ENCODE measurements around the gene ALAS1. TPM values are rescaled to one million over a fixed set of nuclear protein-coding genes. Genes with fewer than 3 reads are reported as not detected.

ALAS1 gene
- total RNA-seq, 1 donor from 2014 or later, result 56.3 TPM

GRCh38 chr3:52243791-52244628 lies 46.0 kb downstream of the ALAS1 start:
- no peak for TF ChIP-seq CTCF (IDR thresholded peaks at IDR 0.05; ENCODE audit: insufficient read depth, low read depth, low read length)
- TF ChIP-seq EZH2 (IDR thresholded peaks at IDR 0.05; ENCODE audit: insufficient read depth, low read length), result no peak
- Histone ChIP-seq H3K4me2 (ENCODE audit: low read length) (peak overlapping the region; percentile 92), H3K36me3 (ENCODE audit: insufficient read depth, low read length) (peaks cover 4% of the 10 kb centered on the region), H3K4me3 (ENCODE audit: insufficient read depth, low read depth, low read length) (no peak overlapping the region), H2AFZ (ENCODE audit: low read depth, low read length) (no peak overlapping the region), H3K27me3 (ENCODE audit: insufficient read depth, low read length) (no peaks in the 10 kb centered on the region), H3K79me2 (ENCODE audit: insufficient read depth, low read length) (peaks cover 11% of the 10 kb centered on the region), H3K4me1 (ENCODE audit: insufficient read depth, low read length) (peaks cover 38% of the 10 kb centered on the region), H3K9ac (ENCODE audit: low read length) (no peak overlapping the region), H3K9me3 (ENCODE audit: insufficient read depth, low read depth, low read length) (no peaks in the 10 kb centered on the region), H3K27ac (ENCODE audit: low read depth, low read length) (peak overlapping the region; percentile 24), H4K20me1 (ENCODE audit: insufficient read depth, low read length) (peaks cover 18% of the 10 kb centered on the region)
- Mint-ChIP-seq H3K9me3 (ENCODE audit: unreplicated experiment) (peaks cover 7% of the 10 kb centered on the region), H3K27ac (ENCODE audit: unreplicated experiment) (peak overlapping the region; percentile 53), H3K4me1 (ENCODE audit: low read depth, unreplicated experiment) (peaks cover 22% of the 10 kb centered on the region), H3K36me3 (ENCODE audit: low read depth, unreplicated experiment) (peaks cover 14% of the 10 kb centered on the region), H3K4me3 (ENCODE audit: unreplicated experiment) (peak overlapping the region; percentile 67), H3K27me3 (ENCODE audit: low read depth, unreplicated experiment) (no peaks in the 10 kb centered on the region)
- DNase-seq (ENCODE audit: low read depth) (no peak), FAIRE-seq (no peak)

GRCh38 chr3:52245322-52246263 lies 47.6 kb downstream of the ALAS1 start, which contains the start of gene PPM1M:
PPM1M (plus strand) TSS chr3:52245759; CDS start chr3:52245825, 66 bp downstream.
- Mint-ChIP-seq H3K36me3 (ENCODE audit: low read depth, unreplicated experiment) (peaks cover 20% of the 10 kb centered on the region), H3K4me3 (ENCODE audit: unreplicated experiment) (peak within 1 kb of the TSS; percentile 77), H3K27ac (ENCODE audit: unreplicated experiment) (peak within 1 kb of the TSS; percentile 75), H3K9me3 (ENCODE audit: unreplicated experiment) (peaks cover 7% of the 10 kb centered on the region), H3K27me3 (ENCODE audit: low read depth, unreplicated experiment) (no peaks in the 10 kb centered on the region), H3K4me1 (ENCODE audit: low read depth, unreplicated experiment) (peaks cover 13% of the 10 kb centered on the region)
- Histone ChIP-seq H3K27me3 (ENCODE audit: insufficient read depth, low read length) (no peaks in the 10 kb centered on the region), H3K36me3 (ENCODE audit: insufficient read depth, low read length) (peaks cover 13% of the 10 kb centered on the region), H4K20me1 (ENCODE audit: insufficient read depth, low read length) (peaks cover 33% of the 10 kb centered on the region), H3K79me2 (ENCODE audit: insufficient read depth, low read length) (peaks cover 5% of the 10 kb centered on the region), H2AFZ (ENCODE audit: low read depth, low read length) (peak within 1 kb of the TSS; percentile 72), H3K27ac (ENCODE audit: low read depth, low read length) (peak within 1 kb of the TSS; percentile 14), H3K4me1 (ENCODE audit: insufficient read depth, low read length) (peaks cover 24% of the 10 kb centered on the region), H3K9ac (ENCODE audit: low read length) (peak within 1 kb of the TSS; percentile 74), H3K4me3 (ENCODE audit: insufficient read depth, low read depth, low read length) (peak within 1 kb of the TSS; percentile 61), H3K4me2 (ENCODE audit: low read length) (peak within 1 kb of the TSS; percentile 92), H3K9me3 (ENCODE audit: insufficient read depth, low read depth, low read length) (no peaks in the 10 kb centered on the region)
- TF ChIP-seq CTCF (IDR thresholded peaks at IDR 0.05; ENCODE audit: insufficient read depth, low read depth, low read length) (no peak), EZH2 (IDR thresholded peaks at IDR 0.05; ENCODE audit: insufficient read depth, low read length) (no peak)
- DNase-seq (ENCODE audit: low read depth), result no peak
- FAIRE-seq, result no peak
